Effector memory CD8-positive, alpha-beta T cell (primary cell): Measurements from ENCODE around the gene KCNIP3.
"Not testable (repeated sequence)": the region's sequence is repeated elsewhere in the genome, so short reads cannot be mapped to it uniquely, and the experiment has no call there.

Experiments used
- ATAC-seq: fragments of 150-1000 bp; cut with Tn5 transposase; replicated peaks from 2 replicates; pipeline ENCODE4 v1.10.0; 2021; ENCODE audit warnings: mild to moderate bottlenecking, moderate library complexity
- DNase-seq, 3 experiments: peaks; one replicate each; pipeline ENCODE4 v3.0.0; 2021
- H3K27ac Mint-ChIP-seq, 2 donors: one replicate each; pipeline ENCODE4 v1.8.0; 2022; ENCODE audit warnings: mild to moderate bottlenecking in 2 of 2, mixed read lengths in 2 of 2, moderate library complexity in 2 of 2
- H3K27me3 Mint-ChIP-seq, 2 donors: one replicate each; pipeline ENCODE4 v1.8.0; 2022; ENCODE audit warnings: mixed read lengths in 2 of 2
- H3K36me3 Mint-ChIP-seq: one replicate; pipeline ENCODE4 v1.8.0; 2022; ENCODE audit warnings: mild to moderate bottlenecking, moderate library complexity, mixed read lengths; ENCODE audit not compliant: insufficient read depth
- H3K4me1 Mint-ChIP-seq, 2 donors: one replicate each; pipeline ENCODE4 v1.8.0; 2022; ENCODE audit warnings: low read depth in 2 of 2, mixed read lengths in 2 of 2
- H3K4me3 Mint-ChIP-seq, 2 donors: one replicate each; pipeline ENCODE4 v1.8.0; 2022; ENCODE audit warnings: mild to moderate bottlenecking in 2 of 2, mixed read lengths in 2 of 2, moderate library complexity in 2 of 2
- H3K9me3 Mint-ChIP-seq, 2 donors: one replicate each; pipeline ENCODE4 v1.8.0; 2022; ENCODE audit warnings: mixed read lengths in 2 of 2

The KCNIP3 gene

DNA sequence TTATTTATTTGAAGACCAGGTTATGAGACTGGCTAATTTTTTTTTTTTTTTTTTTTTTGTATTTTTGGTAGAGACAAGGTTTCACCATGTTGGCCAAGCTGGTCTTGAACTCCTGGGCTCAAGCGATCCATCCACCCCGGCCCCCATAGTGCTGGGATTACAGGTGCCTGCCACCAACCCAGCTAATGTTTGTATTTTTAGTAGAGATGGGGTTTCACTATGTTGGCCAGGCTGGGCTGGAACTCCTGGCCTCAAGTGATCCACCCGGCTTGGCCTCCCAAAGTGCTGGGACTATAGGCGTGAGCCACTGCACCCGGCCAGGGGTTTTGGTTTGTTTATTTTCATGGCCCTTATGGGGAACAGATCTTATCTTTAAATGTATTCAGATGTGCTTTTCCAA is 27.4 kb upstream of the KCNIP3 start:
- H3K36me3 Mint-ChIP-seq, H3K4me1 Mint-ChIP-seq, DNase-seq, H3K27ac Mint-ChIP-seq, ATAC-seq, H3K4me3 Mint-ChIP-seq, H3K9me3 Mint-ChIP-seq: not testable (repeated sequence)
- peaks cover 0 to 28% of the 10 kb centered on the region in 2 donors for H3K27me3 Mint-ChIP-seq

GRCh38 chr2:95270541-95271081 is 26.5 kb upstream of the KCNIP3 start:
- Mint-ChIP-seq H3K9me3 (no peaks in the 10 kb centered on the region), H3K4me1 (no peaks in the 10 kb centered on the region), H3K27ac (no peak overlapping the region), H3K36me3 (no peaks in the 10 kb centered on the region), H3K4me3 (no peak overlapping the region), H3K27me3 (peaks cover 0 to 19% of the 10 kb centered on the region in 2 donors)
- DNase-seq: no peak
- no peak for ATAC-seq

DNA sequence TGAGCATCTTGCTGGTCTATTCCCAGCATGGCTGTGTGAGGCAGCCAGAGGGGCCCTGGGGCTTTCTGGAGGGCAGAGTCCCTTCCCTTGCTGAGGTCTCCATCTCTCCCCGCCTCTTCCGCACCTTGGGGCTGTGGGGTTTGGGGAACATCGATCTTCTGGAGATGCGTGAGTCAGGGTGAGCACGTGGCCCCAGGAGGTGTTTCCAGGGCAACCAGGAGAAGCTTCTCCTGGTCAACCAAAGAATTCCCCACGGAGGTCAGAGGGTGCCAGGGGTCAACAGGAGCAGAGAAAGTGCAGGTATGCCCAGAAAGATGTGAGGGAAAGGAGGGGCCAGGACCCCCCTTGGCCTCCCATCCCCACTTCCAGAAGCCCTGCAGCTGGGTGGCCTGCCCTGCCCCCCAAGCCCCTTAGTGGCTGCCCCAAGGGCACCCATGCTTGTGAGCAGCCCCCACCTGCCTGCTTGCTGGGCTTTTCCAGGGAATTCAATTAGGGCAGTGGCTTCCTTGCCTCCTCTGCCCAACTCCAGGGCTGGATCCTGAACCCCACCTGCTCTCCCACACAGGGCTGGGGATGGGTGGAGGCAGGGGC is 25.7 kb upstream of the KCNIP3 start:
- H3K4me1 Mint-ChIP-seq: no peaks in the 10 kb centered on the region
- no peaks in the 10 kb centered on the region for H3K36me3 Mint-ChIP-seq
- no peak overlapping the region for H3K4me3 Mint-ChIP-seq
- DNase-seq (no peak), ATAC-seq (no peak)
- H3K27ac Mint-ChIP-seq: no peak overlapping the region
- H3K27me3 Mint-ChIP-seq: peaks cover 0 to 10% of the 10 kb centered on the region in 2 donors
- no peaks in the 10 kb centered on the region for H3K9me3 Mint-ChIP-seq

GRCh38 chr2:95272299-95272751 is 24.8 kb upstream of the KCNIP3 start:
- Mint-ChIP-seq H3K4me1 (no peaks in the 10 kb centered on the region), H3K27ac (no peak overlapping the region), H3K36me3 (no peaks in the 10 kb centered on the region), H3K4me3 (no peak overlapping the region), H3K9me3 (no peaks in the 10 kb centered on the region), H3K27me3 (peaks cover 0 to 2% of the 10 kb centered on the region in 2 donors)
- no peak for ATAC-seq
- no peak for DNase-seq

DNA sequence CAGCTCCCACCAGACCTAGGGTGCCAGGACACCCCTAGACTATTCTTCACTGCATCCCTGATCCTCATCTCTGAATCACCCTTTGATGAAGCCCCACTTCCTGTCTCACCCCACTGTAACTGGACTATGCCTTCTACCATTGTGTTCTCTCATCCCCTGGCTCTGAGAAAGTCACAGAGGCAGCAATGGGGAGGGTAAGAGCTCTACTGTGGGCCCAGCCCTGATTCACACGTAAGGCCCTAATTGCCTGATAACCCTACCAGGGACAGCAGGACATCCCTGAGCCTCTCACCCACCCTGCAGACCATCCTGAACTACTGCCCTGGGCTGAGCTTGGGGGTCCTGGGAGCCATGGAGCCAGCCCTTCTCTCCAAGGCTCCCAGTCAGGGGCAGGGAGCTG is 24.4 kb upstream of the KCNIP3 start:
- Mint-ChIP-seq H3K4me1 (no peaks in the 10 kb centered on the region), H3K27ac (no peak overlapping the region), H3K4me3 (no peak overlapping the region)

GRCh38 chr2:95273566-95274290 is 23.4 kb upstream of the KCNIP3 start:
- Mint-ChIP-seq H3K27ac (no peak overlapping the region), H3K4me1 (no peaks in the 10 kb centered on the region), H3K36me3 (no peaks in the 10 kb centered on the region), H3K27me3 (peaks cover 0 to 11% of the 10 kb centered on the region in 2 donors), H3K4me3 (no peak overlapping the region), H3K9me3 (no peaks in the 10 kb centered on the region)
- DNase-seq (no peak), ATAC-seq (no peak)

More for the DNA sequence above, 24.4 kb upstream of the KCNIP3 start:
- ATAC-seq (no peak), DNase-seq (no peak)
- no peaks in the 10 kb centered on the region for H3K36me3 Mint-ChIP-seq
- no peaks in the 10 kb centered on the region for H3K9me3 Mint-ChIP-seq
- peaks cover 0 to 3% of the 10 kb centered on the region in 2 donors for H3K27me3 Mint-ChIP-seq

- H3K36me3 Mint-ChIP-seq: no peaks in the 10 kb centered on the region
- no peak for ATAC-seq
- H3K27me3 Mint-ChIP-seq: peaks cover 0 to 11% of the 10 kb centered on the region in 2 donors
- H3K27ac Mint-ChIP-seq: no peak within 1 kb of the TSS
- H3K4me3 Mint-ChIP-seq: no peak within 1 kb of the TSS
- DNase-seq: no peak
- no peaks in the 10 kb centered on the region for H3K9me3 Mint-ChIP-seq
- no peaks in the 10 kb centered on the region for H3K4me1 Mint-ChIP-seq
Measured at GRCh38 chr2:95274291-95275150, 22.6 kb upstream of the KCNIP3 start, which contains the start of gene PROM2. TSS of gene PROM2 (plus strand) at chr2:95274449. CDS start at chr2:95274586, 137 bp downstream.

GRCh38 chr2:95275151-95275515 is 22.0 kb upstream of the KCNIP3 start:
- Mint-ChIP-seq H3K27me3 (peaks cover 0 to 11% of the 10 kb centered on the region in 2 donors), H3K27ac (no peak overlapping the region), H3K9me3 (no peaks in the 10 kb centered on the region), H3K36me3 (no peaks in the 10 kb centered on the region), H3K4me1 (no peaks in the 10 kb centered on the region), H3K4me3 (no peak overlapping the region)
- DNase-seq: no peak
- no peak for ATAC-seq

GRCh38 chr2:95275601-95276243 is 21.4 kb upstream of the KCNIP3 start:
- Mint-ChIP-seq H3K27me3 (peaks cover 0 to 11% of the 10 kb centered on the region in 2 donors), H3K27ac (no peak overlapping the region), H3K36me3 (no peaks in the 10 kb centered on the region), H3K4me1 (no peaks in the 10 kb centered on the region), H3K4me3 (no peak overlapping the region), H3K9me3 (no peaks in the 10 kb centered on the region)
- ATAC-seq (no peak), DNase-seq (no peak)

DNA sequence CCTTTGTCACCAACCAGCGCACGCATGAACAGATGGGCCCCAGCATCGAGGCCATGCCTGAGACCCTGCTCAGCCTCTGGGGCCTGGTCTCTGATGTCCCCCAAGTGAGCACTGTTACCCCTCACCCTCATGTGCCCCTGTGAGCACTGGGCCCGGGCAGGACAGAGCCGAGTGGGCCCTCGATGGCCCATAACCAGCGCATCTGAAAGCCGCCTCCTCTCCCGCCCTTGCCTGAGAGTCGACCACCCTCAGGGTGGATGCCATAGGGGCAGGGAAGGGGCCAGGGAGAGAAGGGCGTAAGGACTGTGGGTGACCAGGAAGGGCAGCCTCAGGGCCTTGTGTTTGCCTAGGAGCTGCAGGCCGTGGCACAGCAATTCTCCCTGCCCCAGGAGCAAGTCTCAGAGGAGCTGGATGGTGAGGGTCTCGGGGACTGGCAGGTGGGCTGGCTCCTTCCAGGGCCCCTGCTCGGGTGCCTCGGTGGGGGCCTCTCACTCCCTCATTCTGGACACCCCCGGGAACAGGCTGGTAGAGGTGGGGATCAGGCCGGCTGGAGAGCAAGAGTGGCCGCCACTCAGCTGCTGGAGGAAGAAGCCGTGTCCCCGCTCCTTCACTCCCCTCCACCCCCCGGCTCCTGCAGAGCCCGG is 20.8 kb upstream of the KCNIP3 start:
- H3K27me3 Mint-ChIP-seq: peaks cover 0 to 15% of the 10 kb centered on the region in 2 donors
- H3K36me3 Mint-ChIP-seq: no peaks in the 10 kb centered on the region
- no peak overlapping the region for H3K4me3 Mint-ChIP-seq
- no peak overlapping the region for H3K27ac Mint-ChIP-seq
- no peaks in the 10 kb centered on the region for H3K4me1 Mint-ChIP-seq
- DNase-seq (no peak), ATAC-seq (no peak)
- no peaks in the 10 kb centered on the region for H3K9me3 Mint-ChIP-seq

DNA sequence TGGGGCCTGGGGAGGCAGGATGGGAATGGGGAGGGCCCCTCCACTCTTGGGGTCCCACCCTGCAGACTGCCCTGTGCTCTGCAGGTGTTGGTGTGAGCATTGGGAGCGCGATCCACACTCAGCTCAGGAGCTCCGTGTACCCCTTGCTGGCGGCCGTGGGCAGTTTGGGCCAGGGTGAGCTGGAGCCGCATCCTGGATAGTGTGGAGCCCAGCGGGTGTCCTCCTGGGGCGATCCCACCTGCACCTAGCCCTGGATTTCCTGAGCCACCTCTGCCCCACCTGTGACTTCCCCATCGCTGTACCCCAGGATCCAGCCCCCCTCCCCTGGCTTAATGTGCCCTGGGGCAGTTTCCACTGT is 20.3 kb upstream of the KCNIP3 start:
- H3K9me3 Mint-ChIP-seq: no peaks in the 10 kb centered on the region
- ATAC-seq (no peak), DNase-seq (no peak)
- H3K27me3 Mint-ChIP-seq: peaks cover 0 to 20% of the 10 kb centered on the region in 2 donors
- H3K27ac Mint-ChIP-seq: no peak overlapping the region
- no peaks in the 10 kb centered on the region for H3K36me3 Mint-ChIP-seq
- H3K4me1 Mint-ChIP-seq: no peaks in the 10 kb centered on the region
- no peak overlapping the region for H3K4me3 Mint-ChIP-seq

DNA sequence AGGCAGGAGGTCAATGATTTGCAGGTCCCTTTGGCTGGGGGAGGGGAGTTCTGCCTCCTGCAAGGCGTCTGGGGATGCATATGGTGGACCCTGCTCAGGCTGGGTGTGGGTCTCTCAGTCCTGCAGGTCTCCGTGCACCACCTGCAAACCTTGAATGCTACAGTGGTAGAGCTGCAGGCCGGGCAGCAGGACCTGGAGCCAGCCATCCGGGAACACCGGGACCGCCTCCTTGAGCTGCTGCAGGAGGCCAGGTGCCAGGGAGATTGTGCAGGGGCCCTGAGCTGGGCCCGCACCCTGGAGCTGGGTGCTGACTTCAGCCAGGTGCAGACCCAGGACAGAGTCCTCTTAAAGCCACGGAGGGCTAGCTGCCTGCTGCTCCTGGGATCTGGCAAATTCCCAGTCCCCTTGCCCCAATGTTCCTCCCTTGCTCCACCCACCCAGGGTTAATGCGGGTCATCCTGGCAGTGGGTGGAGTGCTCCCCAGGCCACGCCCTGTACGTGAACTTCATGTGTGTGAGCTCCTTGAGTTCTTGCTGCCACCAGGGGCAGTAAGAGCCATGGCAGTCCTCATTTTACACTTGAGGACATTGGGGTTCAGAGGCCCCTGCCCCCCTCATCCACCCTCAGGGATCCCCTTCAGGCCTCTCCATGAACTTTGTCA is 19.8 kb upstream of the KCNIP3 start:
- ATAC-seq: no peak
- no peak overlapping the region for H3K4me3 Mint-ChIP-seq
- H3K4me1 Mint-ChIP-seq: no peaks in the 10 kb centered on the region
- peaks cover 0 to 25% of the 10 kb centered on the region in 2 donors for H3K27me3 Mint-ChIP-seq
- no peaks in the 10 kb centered on the region for H3K36me3 Mint-ChIP-seq
- no peaks in the 10 kb centered on the region for H3K9me3 Mint-ChIP-seq
- no peak for DNase-seq
- H3K27ac Mint-ChIP-seq: no peak overlapping the region
